ENCODE data around the gene DLG2. TPM values are rescaled to one million over a fixed set of nuclear protein-coding genes. Genes with fewer than 3 reads are reported as not detected.

DLG2 gene
- total RNA-seq, 1 donor from 2014 or later = 1.8 TPM

GRCh38 chr11:83554876-83555275, 2072.3 kb downstream of the DLG2 start:
- H2AFZ ChIP-seq (ENCODE audit: low read depth, low read length) = no peak overlapping the region
- no peaks in the 10 kb centered on the region for H3K4me1 ChIP-seq (ENCODE audit: insufficient read depth, low read length)
- H3K79me2 ChIP-seq (ENCODE audit: insufficient read depth, low read length) = no peaks in the 10 kb centered on the region
- H3K4me2 ChIP-seq (ENCODE audit: low read length) = no peak overlapping the region
- no peak overlapping the region for H3K9ac ChIP-seq (ENCODE audit: low read length)
- H3K9me3 Mint-ChIP-seq (ENCODE audit: unreplicated experiment) = no peaks in the 10 kb centered on the region
- H3K4me3 ChIP-seq (ENCODE audit: insufficient read depth, low read depth, low read length) = no peak overlapping the region
- TF ChIP-seq CTCF (IDR thresholded peaks at IDR 0.05; ENCODE audit: insufficient read depth, low read depth, low read length) (no peak), EZH2 (IDR thresholded peaks at IDR 0.05; ENCODE audit: insufficient read depth, low read length) (no peak)
- FAIRE-seq = no peak
- peaks cover 2% of the 10 kb centered on the region for H3K27me3 Mint-ChIP-seq (ENCODE audit: low read depth, unreplicated experiment)
- H3K27ac ChIP-seq (ENCODE audit: low read depth, low read length) = no peak overlapping the region
- H4K20me1 ChIP-seq (ENCODE audit: insufficient read depth, low read length) = no peaks in the 10 kb centered on the region
- no peak overlapping the region for H3K4me3 Mint-ChIP-seq (ENCODE audit: unreplicated experiment)
- H3K9me3 ChIP-seq (ENCODE audit: insufficient read depth, low read depth, low read length) = no peaks in the 10 kb centered on the region
- DNase-seq (ENCODE audit: low read depth) = no peak
- H3K36me3 Mint-ChIP-seq (ENCODE audit: low read depth, unreplicated experiment) = no peaks in the 10 kb centered on the region
- H3K27ac Mint-ChIP-seq (ENCODE audit: unreplicated experiment) = no peak overlapping the region
- H3K27me3 ChIP-seq (ENCODE audit: insufficient read depth, low read length) = no peaks in the 10 kb centered on the region
- no peaks in the 10 kb centered on the region for H3K4me1 Mint-ChIP-seq (ENCODE audit: low read depth, unreplicated experiment)
- no peaks in the 10 kb centered on the region for H3K36me3 ChIP-seq (ENCODE audit: insufficient read depth, low read length)

GRCh38 chr11:83549984-83550667, 2077.0 kb downstream of the DLG2 start:
- no peak overlapping the region for H3K4me3 ChIP-seq (ENCODE audit: insufficient read depth, low read depth, low read length)
- Mint-ChIP-seq H3K27ac (ENCODE audit: unreplicated experiment) (no peak overlapping the region), H3K4me3 (ENCODE audit: unreplicated experiment) (no peak overlapping the region), H3K27me3 (ENCODE audit: low read depth, unreplicated experiment) (peaks cover 6% of the 10 kb centered on the region), H3K9me3 (ENCODE audit: unreplicated experiment) (no peaks in the 10 kb centered on the region), H3K36me3 (ENCODE audit: low read depth, unreplicated experiment) (no peaks in the 10 kb centered on the region), H3K4me1 (ENCODE audit: low read depth, unreplicated experiment) (no peaks in the 10 kb centered on the region)
- no peak for DNase-seq (ENCODE audit: low read depth)
- H2AFZ ChIP-seq (ENCODE audit: low read depth, low read length) = no peak overlapping the region
- no peak for TF ChIP-seq CTCF (IDR thresholded peaks at IDR 0.05; ENCODE audit: insufficient read depth, low read depth, low read length)
- TF ChIP-seq EZH2 (IDR thresholded peaks at IDR 0.05; ENCODE audit: insufficient read depth, low read length) = no peak
- H3K36me3 ChIP-seq (ENCODE audit: insufficient read depth, low read length) = no peaks in the 10 kb centered on the region
- no peak overlapping the region for H3K27ac ChIP-seq (ENCODE audit: low read depth, low read length)
- no peak overlapping the region for H3K9ac ChIP-seq (ENCODE audit: low read length)
- FAIRE-seq = no peak
- H3K4me1 ChIP-seq (ENCODE audit: insufficient read depth, low read length) = no peaks in the 10 kb centered on the region
- H3K9me3 ChIP-seq (ENCODE audit: insufficient read depth, low read depth, low read length) = no peaks in the 10 kb centered on the region
- H4K20me1 ChIP-seq (ENCODE audit: insufficient read depth, low read length) = no peaks in the 10 kb centered on the region
- H3K4me2 ChIP-seq (ENCODE audit: low read length) = no peak overlapping the region
- H3K79me2 ChIP-seq (ENCODE audit: insufficient read depth, low read length) = no peaks in the 10 kb centered on the region
- H3K27me3 ChIP-seq (ENCODE audit: insufficient read depth, low read length) = no peaks in the 10 kb centered on the region

GRCh38 chr11:83546368-83546767, 2080.8 kb downstream of the DLG2 start:
- Histone ChIP-seq H3K27ac (ENCODE audit: low read depth, low read length) (no peak overlapping the region), H4K20me1 (ENCODE audit: insufficient read depth, low read length) (no peaks in the 10 kb centered on the region), H3K27me3 (ENCODE audit: insufficient read depth, low read length) (no peaks in the 10 kb centered on the region), H3K4me3 (ENCODE audit: insufficient read depth, low read depth, low read length) (no peak overlapping the region), H3K36me3 (ENCODE audit: insufficient read depth, low read length) (no peaks in the 10 kb centered on the region), H3K4me2 (ENCODE audit: low read length) (no peak overlapping the region), H3K9ac (ENCODE audit: low read length) (no peak overlapping the region), H3K79me2 (ENCODE audit: insufficient read depth, low read length) (no peaks in the 10 kb centered on the region), H3K4me1 (ENCODE audit: insufficient read depth, low read length) (no peaks in the 10 kb centered on the region), H3K9me3 (ENCODE audit: insufficient read depth, low read depth, low read length) (no peaks in the 10 kb centered on the region), H2AFZ (ENCODE audit: low read depth, low read length) (no peak overlapping the region)
- no peak overlapping the region for H3K4me3 Mint-ChIP-seq (ENCODE audit: unreplicated experiment)
- no peaks in the 10 kb centered on the region for H3K36me3 Mint-ChIP-seq (ENCODE audit: low read depth, unreplicated experiment)
- no peaks in the 10 kb centered on the region for H3K9me3 Mint-ChIP-seq (ENCODE audit: unreplicated experiment)
- FAIRE-seq (no peak), DNase-seq (ENCODE audit: low read depth) (no peak)
- H3K27me3 Mint-ChIP-seq (ENCODE audit: low read depth, unreplicated experiment) = peaks cover 6% of the 10 kb centered on the region
- no peaks in the 10 kb centered on the region for H3K4me1 Mint-ChIP-seq (ENCODE audit: low read depth, unreplicated experiment)
- TF ChIP-seq EZH2 (IDR thresholded peaks at IDR 0.05; ENCODE audit: insufficient read depth, low read length) (no peak), CTCF (IDR thresholded peaks at IDR 0.05; ENCODE audit: insufficient read depth, low read depth, low read length) (no peak)
- no peak overlapping the region for H3K27ac Mint-ChIP-seq (ENCODE audit: unreplicated experiment)
